Upper lobe of right lung (tissue), 1 donor: ENCODE results near the gene PAFAH1B2. TPM values are rescaled to one million over a fixed set of nuclear protein-coding genes. Genes with fewer than 3 reads are reported as not detected.

Experiments
- ATAC-seq: fragments of 200-7000 bp; cut with Tn5 transposase; one replicate; pipeline ENCODE4 v1.9.1; 2020; ENCODE audit warnings: mild to moderate bottlenecking, moderate library complexity
- DNase-seq: peaks from one replicate; pipeline ENCODE4 v3.0.0-alpha.2; 2020
- H3K27ac ChIP-seq: fragments of 200-600 bp; one replicate; pipeline ENCODE4 v1.8.0; 2022
- H3K27me3 ChIP-seq: fragments of 200-600 bp; one replicate; pipeline ENCODE4 v1.8.0; 2022; ENCODE audit warnings: mild to moderate bottlenecking
- H3K36me3 ChIP-seq: fragments of 200-600 bp; one replicate; pipeline ENCODE4 v1.8.0; 2022
- H3K4me1 ChIP-seq: fragments of 200-600 bp; one replicate; pipeline ENCODE4 v1.8.0; 2022
- H3K4me3 ChIP-seq: fragments of 200-600 bp; one replicate; pipeline ENCODE4 v1.8.0; 2022; ENCODE audit warnings: mild to moderate bottlenecking
- H3K9me3 ChIP-seq: fragments of 200-600 bp; one replicate; pipeline ENCODE4 v1.8.0; 2022
- CTCF ChIP-seq: fragments of 200-600 bp; IDR thresholded peaks from one replicate; pipeline ENCODE4 v1.8.0; 2022; ENCODE audit warnings: antibody characterized with exemption
- intact Hi-C: fragments of 100-400 bp; cut with DNase I; formaldehyde crosslinking; loops from one replicate; pipeline ENCODE4 v1.11.0; 2022
- total RNA-seq: library from RNA; stranded (reverse); fragmentation: NEBNext Ultra II Directional; extraction: Animal tissue kit (Norgen Biotek cat#: 25700); gene quantifications from one replicate; pipeline ENCODE4 v1.2.1, GENCODE V29; 2021
- donor health status: DM: no; HTN: yes; CAD: no; lungs with severe emphysema.

The PAFAH1B2 gene
- total RNA-seq, 1 donor from 2014 or later = 86.9 TPM

GRCh38 chr11:117219001-117219400 lies 74.9 kb downstream of the PAFAH1B2 start:
- H3K4me1 ChIP-seq = peaks cover 30% of the 10 kb centered on the region
- DNase-seq (peak; percentile 42), ATAC-seq (no peak)
- no peaks in the 10 kb centered on the region for H3K9me3 ChIP-seq
- H3K36me3 ChIP-seq = peaks cover 83% of the 10 kb centered on the region
- peak overlapping the region; percentile 15 for H3K27ac ChIP-seq
- intact Hi-C loops = no loop called here
- H3K27me3 ChIP-seq = no peaks in the 10 kb centered on the region
- H3K4me3 ChIP-seq = no peak overlapping the region
- no peak for TF ChIP-seq CTCF

- Histone ChIP-seq H3K27ac (peak overlapping the region; percentile 15), H3K4me1 (peaks cover 30% of the 10 kb centered on the region), H3K9me3 (no peaks in the 10 kb centered on the region), H3K36me3 (peaks cover 83% of the 10 kb centered on the region), H3K4me3 (no peak overlapping the region), H3K27me3 (no peaks in the 10 kb centered on the region)
- intact Hi-C loops = no loop called here
- ATAC-seq (no peak), DNase-seq (no peak)
- TF ChIP-seq CTCF = no peak
These were observed 75.4 kb downstream of the PAFAH1B2 start for GRCh38 chr11:117219455-117219854.

GRCh38 chr11:117219995-117220394 lies 75.9 kb downstream of the PAFAH1B2 start:
- DNase-seq (no peak), ATAC-seq (no peak)
- Histone ChIP-seq H3K4me3 (no peak overlapping the region), H3K36me3 (peaks cover 81% of the 10 kb centered on the region), H3K9me3 (no peaks in the 10 kb centered on the region), H3K27ac (peak overlapping the region; percentile 15), H3K4me1 (peaks cover 30% of the 10 kb centered on the region), H3K27me3 (no peaks in the 10 kb centered on the region)
- intact Hi-C loops = loop anchor here (10.0 kb wide), 1 partner anchor 115 kb away; no protein-coding TSS in a partner anchor
- no peak for TF ChIP-seq CTCF

GRCh38 chr11:117220568-117220967 lies 76.5 kb downstream of the PAFAH1B2 start:
- intact Hi-C loops = loop anchor here (10.0 kb wide), 1 partner anchor 116 kb away; no protein-coding TSS in a partner anchor
- DNase-seq (no peak), ATAC-seq (peak; percentile 20)
- Histone ChIP-seq H3K27ac (peak overlapping the region; percentile 70), H3K4me3 (no peak overlapping the region), H3K9me3 (no peaks in the 10 kb centered on the region), H3K4me1 (peaks cover 30% of the 10 kb centered on the region), H3K36me3 (peaks cover 81% of the 10 kb centered on the region), H3K27me3 (no peaks in the 10 kb centered on the region)
- no peak for TF ChIP-seq CTCF

- intact Hi-C loops = loop anchor here (10.0 kb wide), 1 partner anchor 116 kb away; no protein-coding TSS in a partner anchor
- H3K36me3 ChIP-seq = peaks cover 79% of the 10 kb centered on the region
- no peak for ATAC-seq
- TF ChIP-seq CTCF = no peak
- peaks cover 30% of the 10 kb centered on the region for H3K4me1 ChIP-seq
- H3K9me3 ChIP-seq = no peaks in the 10 kb centered on the region
- H3K27ac ChIP-seq = peak overlapping the region; percentile 70
- no peak for DNase-seq
- no peaks in the 10 kb centered on the region for H3K27me3 ChIP-seq
- H3K4me3 ChIP-seq = no peak overlapping the region
These were observed 77.1 kb downstream of the PAFAH1B2 start for GRCh38 chr11:117220999-117221774.
